ENCODE data around the gene SGMS1.
A peak's percentile ranks its signal among the peaks of the same experiment; 100 is the strongest.

Gene SGMS1

GRCh38 chr10:50592961-50593418, 30.8 kb downstream of the SGMS1 start:
- DNase-seq: peak; percentile 85 to 91
- TF ChIP-seq GATA1 (IDR thresholded peaks at IDR 0.05; ENCODE audit: low read depth, low read length) (no peak), POLR2A (IDR thresholded peaks at IDR 0.05; ENCODE audit: low read length) (no peak)

GRCh38 chr10:50590935-50591334, 32.8 kb downstream of the SGMS1 start:
- no peak for TF ChIP-seq POLR2A (IDR thresholded peaks at IDR 0.05; ENCODE audit: low read length)
- no peak for TF ChIP-seq GATA1 (IDR thresholded peaks at IDR 0.05; ENCODE audit: low read depth, low read length)
- no peak for DNase-seq

- no peak for DNase-seq
- no peak for TF ChIP-seq GATA1 (IDR thresholded peaks at IDR 0.05; ENCODE audit: low read depth, low read length)
- TF ChIP-seq POLR2A (IDR thresholded peaks at IDR 0.05; ENCODE audit: low read length): no peak
Observed at GRCh38 chr10:50586740-50587088, 37.0 kb downstream of the SGMS1 start.

- no peak for TF ChIP-seq POLR2A (IDR thresholded peaks at IDR 0.05; ENCODE audit: low read length)
- TF ChIP-seq GATA1 (IDR thresholded peaks at IDR 0.05; ENCODE audit: low read depth, low read length): no peak
Observed at GRCh38 chr10:50585921-50586739, 37.6 kb downstream of the SGMS1 start.

GRCh38 chr10:50582766-50583762, 40.7 kb downstream of the SGMS1 start:
- TF ChIP-seq GATA1 (IDR thresholded peaks at IDR 0.05; ENCODE audit: low read depth, low read length) (no peak), POLR2A (IDR thresholded peaks at IDR 0.05; ENCODE audit: low read length) (no peak)
- DNase-seq: peak; percentile 73 to 77

More at GRCh38 chr10:50585921-50586739, 37.6 kb downstream of the SGMS1 start:
- peak in 1 of 2 experiments; percentile 66 for DNase-seq

- no peak for TF ChIP-seq GATA1 (IDR thresholded peaks at IDR 0.05; ENCODE audit: low read depth, low read length)
- no peak for TF ChIP-seq POLR2A (IDR thresholded peaks at IDR 0.05; ENCODE audit: low read length)
- no peak for DNase-seq
Observed at GRCh38 chr10:50582046-50582445, 41.7 kb downstream of the SGMS1 start.

GRCh38 chr10:50580262-50580891, 43.4 kb downstream of the SGMS1 start:
- DNase-seq: peak in 1 of 2 experiments; percentile 50
- TF ChIP-seq POLR2A (IDR thresholded peaks at IDR 0.05; ENCODE audit: low read length) (no peak), GATA1 (IDR thresholded peaks at IDR 0.05; ENCODE audit: low read depth, low read length) (no peak)

GRCh38 chr10:50579491-50580261, 44.1 kb downstream of the SGMS1 start:
- peak; percentile 56 to 61 for DNase-seq
- TF ChIP-seq POLR2A (IDR thresholded peaks at IDR 0.05; ENCODE audit: low read length) (no peak), GATA1 (IDR thresholded peaks at IDR 0.05; ENCODE audit: low read depth, low read length) (no peak)

GRCh38 chr10:50578949-50579348, 44.8 kb downstream of the SGMS1 start:
- TF ChIP-seq GATA1 (IDR thresholded peaks at IDR 0.05; ENCODE audit: low read depth, low read length): no peak
- TF ChIP-seq POLR2A (IDR thresholded peaks at IDR 0.05; ENCODE audit: low read length): no peak
- no peak for DNase-seq

- TF ChIP-seq GATA1 (IDR thresholded peaks at IDR 0.05; ENCODE audit: low read depth, low read length) (peak; percentile 87), POLR2A (IDR thresholded peaks at IDR 0.05; ENCODE audit: low read length) (peak; percentile 68)
- DNase-seq: peak; percentile 93 to 97
Observed at GRCh38 chr10:50577681-50578350, 45.9 kb downstream of the SGMS1 start.

GRCh38 chr10:50577010-50577409, 46.7 kb downstream of the SGMS1 start:
- peak; percentile 43 to 62 for DNase-seq
- TF ChIP-seq GATA1 (IDR thresholded peaks at IDR 0.05; ENCODE audit: low read depth, low read length): no peak
- TF ChIP-seq POLR2A (IDR thresholded peaks at IDR 0.05; ENCODE audit: low read length): no peak

GRCh38 chr10:50576245-50576815, 47.4 kb downstream of the SGMS1 start:
- TF ChIP-seq GATA1 (IDR thresholded peaks at IDR 0.05; ENCODE audit: low read depth, low read length) (no peak), POLR2A (IDR thresholded peaks at IDR 0.05; ENCODE audit: low read length) (no peak)
- DNase-seq: peak in 1 of 2 experiments; percentile 56
